TTC549 (cell line): ENCODE measurements around the gene IFT122.

Experiments used
- FAIRE-seq: peaks from 2 replicates; lab custom pipeline; 2012; peaks lifted over from hg19 to GRCh38; lab: Jason Lieb, UNC

The IFT122 gene

GRCh38 chr3:129416415-129416814 lies 23.6 kb upstream of the IFT122 start:
- FAIRE-seq = no peak

- FAIRE-seq = no peak
Observed at GRCh38 chr3:129417326-129417725, 22.7 kb upstream of the IFT122 start.

DNA sequence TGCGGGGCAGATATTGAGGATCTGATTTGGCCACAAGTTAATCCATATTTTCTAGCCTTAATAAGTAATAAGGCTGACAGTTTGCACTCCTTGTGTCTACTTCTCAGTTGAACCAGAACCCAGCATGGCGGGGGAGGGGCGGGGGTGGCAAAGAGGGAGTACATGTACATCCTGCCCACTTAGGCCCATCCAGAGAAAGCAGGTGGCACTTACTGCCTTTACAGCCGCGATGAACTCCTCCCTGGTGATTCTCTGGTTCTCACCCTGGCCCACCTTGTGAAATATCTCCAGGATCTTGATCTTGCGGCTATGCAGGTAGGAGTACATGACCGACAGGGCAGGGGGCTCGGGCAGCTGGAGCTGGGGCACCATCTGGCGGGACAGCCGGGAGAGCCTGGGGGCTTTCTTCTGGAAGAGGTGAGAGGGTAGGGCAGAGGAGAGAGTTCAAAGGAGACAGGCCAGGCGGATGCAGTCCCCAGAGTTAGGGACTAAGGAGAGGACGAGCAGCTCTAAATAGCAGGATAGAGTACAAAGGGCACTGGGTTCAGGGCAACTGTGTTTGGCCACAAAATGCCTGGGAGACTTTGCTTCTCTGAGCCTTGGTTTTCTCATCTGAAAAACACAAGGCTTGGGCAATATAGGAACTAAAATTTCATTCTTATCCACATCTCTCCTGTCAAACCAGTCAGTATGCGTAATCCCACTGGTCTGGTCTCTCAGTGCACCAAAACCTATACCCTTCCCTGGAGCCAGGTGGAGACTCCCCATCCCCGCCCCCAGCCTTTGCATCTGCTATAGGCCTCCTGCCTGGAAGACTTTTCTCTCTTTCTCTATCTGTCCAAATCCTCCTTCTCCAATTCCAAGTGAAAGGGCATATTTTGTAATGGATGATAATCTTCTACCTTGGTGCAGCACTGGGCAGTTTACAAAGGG lies 21.7 kb upstream of the IFT122 start:
- no peak for FAIRE-seq

DNA sequence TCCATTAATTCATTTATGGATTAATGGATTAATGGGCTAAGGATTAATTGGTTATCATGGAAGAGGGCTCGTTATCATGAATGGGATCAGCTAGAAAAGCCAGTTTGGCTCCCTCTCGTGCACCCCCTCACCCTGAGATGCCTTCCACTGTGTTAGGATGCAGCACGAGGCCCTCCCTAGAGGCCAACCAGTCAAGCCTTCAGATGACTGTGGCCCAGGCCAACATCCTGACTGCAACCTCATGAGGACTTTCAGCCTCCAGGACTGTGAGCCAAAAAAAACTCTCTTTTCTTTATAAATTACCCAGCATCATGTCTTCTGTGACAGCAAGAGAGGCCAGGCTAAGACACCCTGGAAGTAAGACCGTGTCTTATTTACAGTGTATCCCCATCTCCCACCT lies 20.5 kb upstream of the IFT122 start:
- no peak for FAIRE-seq

- FAIRE-seq = no peak
Observed at GRCh38 chr3:129421236-129421883, 18.7 kb upstream of the IFT122 start.

DNA sequence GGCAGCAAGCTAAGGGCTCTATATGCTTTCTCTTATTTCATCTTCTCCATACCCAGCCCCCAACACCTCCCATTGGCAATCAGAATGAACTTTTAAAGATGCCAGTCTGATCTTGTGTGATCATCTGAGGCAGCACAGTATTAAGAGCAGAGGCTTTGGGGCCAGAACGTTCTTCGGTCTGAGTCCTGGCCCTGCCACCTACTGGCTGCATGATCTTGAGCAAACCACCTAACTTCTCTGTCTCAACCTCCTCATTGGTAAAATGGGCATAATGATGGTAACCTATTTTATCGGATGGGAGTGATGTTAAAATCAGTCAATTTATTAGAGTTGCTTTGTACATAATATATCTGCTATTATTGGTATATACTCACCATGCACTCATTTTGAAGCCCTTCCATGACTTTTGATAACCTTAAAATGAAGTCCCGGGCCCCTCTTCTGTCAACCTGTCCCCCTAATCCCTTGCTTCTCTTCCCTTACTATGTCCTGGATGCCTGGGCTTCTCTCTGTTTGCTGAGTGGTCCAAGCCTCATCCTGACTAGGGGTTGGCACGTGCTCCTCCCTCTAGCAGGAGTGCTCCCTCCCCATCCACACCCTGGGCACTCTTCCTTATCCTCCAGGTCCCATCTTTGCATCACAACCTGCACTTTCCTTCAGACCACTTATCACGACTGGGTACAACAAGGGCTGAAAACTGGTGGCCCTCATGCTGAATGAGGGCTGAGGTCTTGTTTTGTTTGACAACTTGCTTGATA lies 17.9 kb upstream of the IFT122 start:
- no peak for FAIRE-seq

DNA sequence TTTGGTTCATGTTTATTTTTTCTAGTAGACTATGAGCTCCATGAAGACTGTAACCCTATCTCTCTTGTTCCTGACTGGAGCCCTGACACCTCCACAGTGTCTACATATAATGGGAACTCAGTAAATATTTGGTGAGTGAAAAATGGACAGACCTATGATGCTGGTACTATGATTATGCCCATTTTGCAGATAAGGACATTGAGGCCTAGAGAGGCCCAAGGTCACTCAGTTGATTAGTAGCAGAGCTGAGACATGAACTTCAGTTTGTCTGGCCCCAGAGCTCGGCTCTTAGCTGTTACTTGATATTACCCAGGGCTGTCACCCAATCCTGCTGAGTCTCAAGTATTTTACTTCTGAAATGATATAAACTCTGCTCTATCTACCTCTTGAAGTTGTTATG lies 17.1 kb upstream of the IFT122 start:
- FAIRE-seq = no peak

GRCh38 chr3:129424185-129424841 lies 15.7 kb upstream of the IFT122 start:
- FAIRE-seq = no peak

DNA sequence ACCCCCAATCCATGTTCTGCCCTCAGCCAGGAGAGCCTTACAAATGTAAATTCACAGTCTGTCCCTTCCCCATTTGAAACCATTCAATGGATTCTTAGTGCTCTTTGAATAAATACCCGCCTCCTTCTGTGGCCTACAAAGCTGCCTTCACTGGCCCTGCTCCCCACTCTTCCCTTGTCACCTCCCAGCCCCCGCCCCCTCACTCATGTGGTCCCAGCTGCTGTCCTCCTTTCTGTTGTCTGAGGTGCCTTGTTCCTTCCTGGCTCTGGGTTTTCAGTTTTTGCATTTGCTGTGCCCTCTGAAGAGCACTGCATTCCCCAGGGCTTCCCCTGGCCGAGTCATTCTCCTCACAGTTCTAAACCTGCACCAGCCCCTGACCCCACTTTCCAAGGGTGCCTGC lies 14.8 kb upstream of the IFT122 start:
- no peak for FAIRE-seq

DNA sequence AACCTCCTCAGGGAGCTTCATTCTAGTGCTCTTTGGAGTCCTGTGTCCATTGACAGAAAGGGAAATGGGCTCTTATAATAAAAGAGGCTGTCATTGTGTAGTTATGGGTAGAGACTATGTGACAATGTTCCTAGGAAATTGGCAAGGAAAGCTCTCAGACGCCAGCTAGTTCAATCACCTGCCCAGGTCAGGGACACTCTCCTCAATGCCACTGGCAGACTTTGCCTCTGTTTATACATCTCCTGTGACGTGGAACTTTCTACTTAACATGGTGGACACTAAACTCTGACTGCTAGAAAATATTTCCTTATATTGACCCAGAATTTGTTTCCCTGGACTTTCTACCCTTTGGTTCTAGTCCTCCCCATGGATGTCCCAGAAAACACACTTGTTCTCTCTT lies 14.4 kb upstream of the IFT122 start:
- FAIRE-seq = no peak

GRCh38 chr3:129428007-129428375 lies 12.0 kb upstream of the IFT122 start:
- no peak for FAIRE-seq

DNA sequence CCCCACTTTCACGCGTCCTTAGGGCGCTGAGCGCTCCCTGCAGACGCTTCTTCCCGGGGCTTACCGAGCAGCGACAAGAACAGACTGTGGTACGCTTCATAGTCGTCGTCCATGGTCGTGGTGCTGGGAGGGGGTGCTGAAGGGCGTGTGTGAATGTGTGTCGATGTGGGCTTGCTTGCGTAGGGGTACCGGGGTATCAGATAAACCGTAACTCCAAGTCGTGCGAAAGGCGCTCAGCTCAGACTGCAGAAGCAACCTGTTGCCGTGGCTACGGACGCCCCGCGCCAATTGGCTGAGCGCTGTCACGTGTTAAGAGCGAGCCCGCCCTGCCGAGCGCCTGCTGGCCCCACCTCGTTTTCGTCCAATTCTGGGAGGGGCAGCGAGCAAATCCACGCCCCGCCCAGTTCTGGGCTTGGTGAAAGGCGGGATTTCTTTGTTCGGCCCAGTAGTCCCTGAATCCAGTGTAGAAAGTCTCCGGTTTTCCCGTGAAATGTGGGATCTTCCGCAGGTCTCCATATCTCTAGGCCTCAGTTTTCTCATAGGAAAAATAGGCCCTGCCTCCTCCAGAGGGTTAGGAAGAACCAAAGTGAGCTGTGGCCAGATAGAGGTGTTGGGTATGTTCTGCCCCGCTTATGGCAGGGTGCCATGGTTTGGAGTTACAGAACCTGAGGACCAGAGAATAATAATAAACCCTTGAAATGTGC lies 11.5 kb upstream of the IFT122 start, which contains the start of gene EFCAB12:
EFCAB12 (minus strand) TSS at position 261 of the 704 bp plus-strand sequence; CDS start at position 113, 148 bp downstream.
- FAIRE-seq = peak; percentile 23

DNA sequence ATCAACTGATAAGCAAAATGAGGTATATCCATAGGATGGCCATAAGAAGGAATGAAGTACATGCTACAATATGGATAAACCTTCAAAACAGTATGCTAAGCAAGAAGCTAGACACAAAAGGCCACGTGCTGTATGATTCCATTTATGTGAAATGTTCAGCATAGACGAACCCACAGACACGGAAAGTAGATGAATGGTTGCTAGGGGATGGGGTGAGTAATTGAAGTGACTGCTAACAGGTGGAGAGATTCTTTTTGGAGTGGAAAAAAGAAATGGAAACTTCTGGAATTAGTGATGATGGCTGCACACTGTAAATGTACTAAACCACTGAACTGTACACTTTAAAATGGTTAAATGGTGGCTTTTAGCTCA lies 11.0 kb upstream of the IFT122 start:
- no peak for FAIRE-seq

DNA sequence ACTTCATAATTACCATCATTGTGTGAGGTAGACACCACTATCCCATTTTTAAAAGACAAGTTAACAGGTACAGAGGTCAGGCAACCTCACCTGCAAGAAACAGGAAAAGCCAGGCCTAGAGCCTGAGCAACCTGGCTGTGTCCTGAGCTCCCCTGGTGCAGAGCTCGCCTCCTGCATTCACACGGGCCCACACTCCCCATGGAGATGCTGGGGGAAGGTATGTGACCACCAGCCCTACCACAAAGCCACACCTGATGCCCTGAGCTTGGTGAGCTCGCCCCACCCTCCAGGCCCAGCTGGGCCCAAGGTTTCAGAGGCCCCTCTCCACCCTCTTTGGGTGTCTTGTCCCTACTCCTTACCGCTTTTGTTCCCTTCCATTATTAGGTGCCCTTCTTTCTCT lies 10.4 kb upstream of the IFT122 start:
- no peak for FAIRE-seq

- FAIRE-seq = no peak
Observed at GRCh38 chr3:129432036-129432435, 8.0 kb upstream of the IFT122 start.

DNA sequence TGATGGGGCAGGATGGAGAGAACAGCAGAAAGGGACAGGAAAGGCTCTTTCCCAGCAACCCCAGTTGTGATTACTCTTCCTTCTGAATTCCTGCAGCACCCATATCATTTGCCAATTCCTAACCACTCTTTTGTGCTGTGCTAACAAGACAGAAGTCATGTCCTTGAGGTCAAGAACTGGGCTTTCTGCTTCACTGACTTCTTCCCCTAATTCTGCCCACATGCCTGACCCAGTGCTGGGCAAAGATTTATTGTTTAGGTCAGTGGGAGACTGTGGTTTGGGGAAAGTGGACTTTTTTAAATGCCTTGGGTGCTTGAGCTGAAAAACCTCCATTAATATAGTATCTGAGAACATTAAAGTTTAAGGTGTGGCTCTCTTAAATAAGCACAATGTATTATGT lies 7.4 kb upstream of the IFT122 start:
- FAIRE-seq = no peak

- no peak for FAIRE-seq
Observed at GRCh38 chr3:129433565-129433964, 6.5 kb upstream of the IFT122 start.

DNA sequence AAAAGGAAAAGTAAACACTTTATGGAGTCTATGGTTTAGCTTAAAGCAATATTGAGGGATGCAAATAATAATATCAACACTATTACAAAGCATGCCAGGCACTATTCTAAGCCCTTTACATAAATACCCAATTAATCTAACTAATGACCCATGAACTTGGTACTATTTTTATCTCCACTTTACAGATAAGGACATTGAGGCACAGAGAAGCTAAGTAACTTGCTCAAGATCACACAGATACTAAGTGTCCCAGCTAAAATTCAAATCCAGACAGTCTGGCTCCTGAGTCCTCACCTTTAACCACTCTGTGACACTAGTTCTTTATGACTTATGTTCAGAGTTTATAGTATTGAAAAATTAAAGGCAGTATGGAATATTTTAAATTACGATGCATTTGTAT lies 5.9 kb upstream of the IFT122 start:
- no peak for FAIRE-seq

- no peak for FAIRE-seq
Observed at GRCh38 chr3:129435367-129435766, 4.7 kb upstream of the IFT122 start.

GRCh38 chr3:129439226-129439816 lies 703 bp upstream of the IFT122 start:
- no peak for FAIRE-seq

DNA sequence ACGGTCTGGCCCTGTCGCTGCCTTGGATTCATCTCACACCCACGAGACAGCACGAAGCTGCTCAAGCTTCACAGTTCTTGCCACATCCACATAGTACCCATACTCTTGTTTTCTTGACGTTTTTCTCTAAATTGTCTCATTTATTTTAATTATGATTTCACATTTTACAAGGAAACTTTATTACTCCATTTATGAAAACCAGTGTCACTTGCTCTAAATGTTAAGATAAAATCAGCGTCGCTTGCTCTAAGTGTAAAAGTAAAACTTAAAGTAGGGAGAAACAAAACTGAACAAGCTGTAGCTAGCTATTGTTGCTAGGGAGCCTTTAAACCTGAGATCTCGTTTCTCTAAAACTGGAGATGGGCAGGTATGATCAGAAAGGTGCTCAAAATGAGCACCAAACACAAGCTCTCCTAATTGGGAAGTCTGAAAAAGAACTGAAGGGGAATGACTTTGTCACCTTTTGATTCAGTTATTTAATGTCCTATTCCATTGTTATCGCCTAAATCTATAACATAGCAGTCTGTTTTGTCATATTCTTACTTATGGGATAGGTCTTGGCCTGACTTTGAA lies 680 bp downstream of the IFT122 start:
- no peak for FAIRE-seq
